Esophagus muscularis mucosa (tissue), 4 donors: Measurements from ENCODE around the gene SH3RF3.

Experiments used
- CTCF ChIP-seq, 3 experiments: fragments of 200-600 bp in 2 of 3; fragments of 450-650 bp in 1 of 3; sonication (generic) in 2 of 3; IDR thresholded peaks; one replicate each; pipeline ENCODE4 v1.5.1; 2017 to 2019; ENCODE audit warnings: antibody characterized with exemption in 3 of 3, mild to moderate bottlenecking in 2 of 3, moderate library complexity in 1 of 3
- EP300 ChIP-seq: sonication (generic); formaldehyde crosslinking; IDR thresholded peaks from one replicate; pipeline ENCODE4 v1.6.1; 2017; ENCODE audit warnings: antibody characterized with exemption
- POLR2A ChIP-seq: fragments of 450-650 bp; IDR thresholded peaks from one replicate; pipeline ENCODE4 v1.6.1; 2017; ENCODE audit warnings: antibody characterized with exemption, moderate library complexity, mild to moderate bottlenecking, low read depth

GRCh38 chr2:109352056-109352897 is 223.3 kb downstream of the SH3RF3 start:
- no peak for TF ChIP-seq CTCF (IDR thresholded peaks at IDR 0.05)
- TF ChIP-seq POLR2A, result no peak
- no peak for TF ChIP-seq EP300
